Panc1 (cell line): Measurements from ENCODE around the gene ASF1B.

Source experiments
- CTCF ChIP-seq: fragments of 450-650 bp; IDR thresholded peaks from 2 replicates; pipeline ENCODE4 v1.5.1; 2017; ENCODE audit warnings: mild to moderate bottlenecking
- POLR2AphosphoS5 ChIP-seq: IDR thresholded peaks from 2 replicates; pipeline ENCODE4 v1.6.1; 2012; ENCODE audit warnings: mild to moderate bottlenecking, low read depth, low read length, moderate library complexity
- REST ChIP-seq, 2 experiments: IDR thresholded peaks; 2 replicates each; pipeline ENCODE4 v1.6.1; 2011 to 2012; ENCODE audit warnings: low read depth in 2 of 2, control low read depth in 1 of 2, low read length in 1 of 2, mild to moderate bottlenecking in 1 of 2, moderate library complexity in 1 of 2; ENCODE audit not compliant: insufficient read depth in 1 of 2
- SIN3A ChIP-seq: IDR thresholded peaks from 2 replicates; pipeline ENCODE4 v1.6.1; 2012; ENCODE audit warnings: low read depth, mild to moderate bottlenecking, low read length, moderate library complexity, borderline replicate concordance; ENCODE audit not compliant: insufficient read depth
- TCF7L2 ChIP-seq: IDR thresholded peaks from 2 replicates; pipeline ENCODE4 v1.6.1; 2011; ENCODE audit warnings: mild to moderate bottlenecking, low read depth, low read length, inconsistent platforms

GRCh38 chr19:14181906-14182305 lies 45.5 kb upstream of the ASF1B start:
- TF ChIP-seq CTCF = no peak
- no peak for TF ChIP-seq POLR2AphosphoS5
- TF ChIP-seq REST (IDR thresholded peaks at IDR 0.05; ENCODE audit: insufficient read depth in 1 of 2, low read depth in 2 of 2, low read length in 1 of 2) = no peak
- no peak for TF ChIP-seq TCF7L2
- no peak for TF ChIP-seq SIN3A
